ENCODE results near the gene HTR6. TPM values are rescaled to one million over a fixed set of nuclear protein-coding genes. Genes with fewer than 3 reads are reported as not detected.
A peak's percentile ranks its signal among the peaks of the same experiment; 100 is the strongest.

HTR6 gene
- total and polyA plus RNA-seq, 8 donors, result 0.09 TPM; not detected in 7

DNA sequence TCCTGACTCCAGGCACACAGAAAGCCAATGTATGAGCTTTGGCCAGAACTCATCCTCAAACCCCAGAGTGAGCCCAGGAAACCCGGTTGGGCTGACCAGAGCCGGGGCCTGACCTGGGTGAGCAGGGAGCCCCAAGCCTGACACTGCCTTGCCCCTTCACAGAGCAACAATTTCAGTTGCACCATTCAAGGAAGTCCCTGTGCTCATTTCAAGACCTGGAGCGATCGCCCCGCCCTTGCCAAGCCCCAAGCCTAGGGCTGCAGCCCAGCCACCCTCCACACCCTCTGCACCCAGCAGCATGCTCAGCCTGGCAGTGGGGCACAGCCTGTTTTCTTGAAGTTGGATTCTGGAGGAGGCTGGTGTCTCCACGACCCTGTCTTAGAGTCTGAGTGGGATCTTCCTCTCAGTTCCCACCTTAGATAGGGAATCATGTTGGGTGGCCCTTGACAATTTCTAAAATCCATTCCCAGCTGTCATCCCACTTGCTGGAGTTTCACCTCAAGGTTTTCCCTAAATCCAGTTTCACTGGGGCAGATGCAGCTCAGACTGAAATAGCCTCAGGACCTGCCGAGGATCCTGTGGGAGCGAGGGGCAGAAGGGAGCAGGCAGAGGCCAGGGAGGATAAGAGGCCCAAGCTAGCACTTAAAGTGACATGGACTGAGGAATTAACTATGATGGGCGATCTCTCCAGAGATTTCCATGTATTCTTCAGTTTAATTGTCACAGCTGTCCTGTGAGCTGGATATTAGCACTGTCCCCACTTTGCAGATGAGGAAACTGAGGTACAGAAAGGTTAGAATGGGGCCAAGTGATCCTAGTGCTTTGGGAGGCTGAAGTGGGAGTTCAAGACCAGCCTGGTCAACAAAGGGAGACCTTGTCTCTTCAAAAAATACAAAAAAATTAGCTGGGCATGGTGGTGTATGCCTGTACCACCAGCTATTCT, 18.0 kb upstream of the HTR6 start:
- intact Hi-C loops (cut with DNase I), result loop anchor here in 1 of 2 donors (10.0 kb wide), 1 partner anchor 152 kb away; no protein-coding TSS in a partner anchor
- Histone ChIP-seq H3K27ac (peak overlapping the region in 1 of 2 donors; percentile 48), H3K27me3 (peaks cover 6 to 56% of the 10 kb centered on the region in 2 donors), H3K4me3 (peak overlapping the region; percentile 50 to 55), H3K36me3 (no peaks in the 10 kb centered on the region), H3K4me1 (peaks cover 0 to 48% of the 10 kb centered on the region in 2 donors), H3K9me3 (no peaks in the 10 kb centered on the region)
- ATAC-seq, result peak; percentile 13
- TF ChIP-seq, protein P1, sequence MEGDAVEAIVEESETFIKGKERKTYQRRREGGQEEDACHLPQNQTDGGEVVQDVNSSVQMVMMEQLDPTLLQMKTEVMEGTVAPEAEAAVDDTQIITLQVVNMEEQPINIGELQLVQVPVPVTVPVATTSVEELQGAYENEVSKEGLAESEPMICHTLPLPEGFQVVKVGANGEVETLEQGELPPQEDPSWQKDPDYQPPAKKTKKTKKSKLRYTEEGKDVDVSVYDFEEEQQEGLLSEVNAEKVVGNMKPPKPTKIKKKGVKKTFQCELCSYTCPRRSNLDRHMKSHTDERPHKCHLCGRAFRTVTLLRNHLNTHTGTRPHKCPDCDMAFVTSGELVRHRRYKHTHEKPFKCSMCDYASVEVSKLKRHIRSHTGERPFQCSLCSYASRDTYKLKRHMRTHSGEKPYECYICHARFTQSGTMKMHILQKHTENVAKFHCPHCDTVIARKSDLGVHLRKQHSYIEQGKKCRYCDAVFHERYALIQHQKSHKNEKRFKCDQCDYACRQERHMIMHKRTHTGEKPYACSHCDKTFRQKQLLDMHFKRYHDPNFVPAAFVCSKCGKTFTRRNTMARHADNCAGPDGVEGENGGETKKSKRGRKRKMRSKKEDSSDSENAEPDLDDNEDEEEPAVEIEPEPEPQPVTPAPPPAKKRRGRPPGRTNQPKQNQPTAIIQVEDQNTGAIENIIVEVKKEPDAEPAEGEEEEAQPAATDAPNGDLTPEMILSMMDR (IDR thresholded peaks at IDR 0.05), result no peak
- no peak for DNase-seq

DNA sequence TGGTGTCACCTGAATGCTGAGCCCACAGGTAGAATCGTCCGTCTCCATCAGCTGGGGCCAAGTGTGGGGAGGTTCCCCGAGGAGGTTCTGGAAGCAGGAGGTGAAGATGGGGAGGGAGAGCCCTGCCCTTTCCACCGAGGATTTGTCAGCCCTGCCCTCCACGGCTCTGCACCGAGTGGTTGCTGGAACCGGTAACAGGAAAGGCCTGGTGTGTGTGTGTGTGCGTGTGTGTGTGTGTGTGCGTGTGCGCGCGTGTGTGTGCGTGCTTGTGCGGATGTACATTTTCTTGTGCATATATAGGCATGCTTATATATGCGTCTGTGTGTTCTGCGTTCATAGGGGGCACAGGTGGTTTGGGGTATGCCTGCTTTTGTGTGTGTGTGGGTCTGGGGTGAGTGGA, 17.0 kb upstream of the HTR6 start:
- no peaks in the 10 kb centered on the region for H3K9me3 ChIP-seq
- H3K27me3 ChIP-seq, result peaks cover 6 to 46% of the 10 kb centered on the region in 2 donors
- no peak overlapping the region for H3K27ac ChIP-seq
- H3K4me3 ChIP-seq, result peak overlapping the region in 1 of 2 donors; percentile 55
- no peaks in the 10 kb centered on the region for H3K36me3 ChIP-seq
- TF ChIP-seq, protein P1 (IDR thresholded peaks at IDR 0.05), result no peak
- DNase-seq (no peak), ATAC-seq (no peak)
- peaks cover 0 to 48% of the 10 kb centered on the region in 2 donors for H3K4me1 ChIP-seq
- intact Hi-C loops (cut with DNase I), result loop anchor here in 1 of 2 donors (10.0 kb wide), 1 partner anchor 153 kb away; no protein-coding TSS in a partner anchor

DNA sequence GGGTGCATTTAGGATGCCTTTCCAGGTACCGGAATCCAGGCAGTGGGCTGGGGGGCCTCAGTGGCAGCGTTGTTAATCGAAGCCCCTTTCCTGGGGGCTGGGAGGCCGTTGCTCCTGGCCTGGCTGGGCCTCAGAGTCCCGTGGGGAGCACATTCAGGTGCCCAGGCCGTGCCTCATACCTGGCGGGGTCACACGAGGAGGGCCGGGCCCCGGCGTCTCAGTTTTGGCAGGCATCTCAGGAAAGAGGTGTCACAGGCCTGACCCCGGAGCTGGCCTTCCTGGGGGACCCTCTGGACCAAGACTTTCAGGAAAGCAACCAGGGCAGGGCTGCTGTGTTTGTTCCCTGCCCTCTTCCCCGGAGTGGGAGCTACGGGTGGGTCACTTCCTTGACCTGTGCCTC, 16.4 kb upstream of the HTR6 start:
- peaks cover 0 to 45% of the 10 kb centered on the region in 2 donors for H3K4me1 ChIP-seq
- H3K9me3 ChIP-seq, result no peaks in the 10 kb centered on the region
- no peaks in the 10 kb centered on the region for H3K36me3 ChIP-seq
- H3K27ac ChIP-seq, result peak overlapping the region in 1 of 2 donors; percentile 33
- ATAC-seq (no peak), DNase-seq (no peak)
- H3K27me3 ChIP-seq, result peaks cover 6 to 40% of the 10 kb centered on the region in 2 donors
- intact Hi-C loops (cut with DNase I), result loop anchor here in 1 of 2 donors (10.0 kb wide), 1 partner anchor 153 kb away; no protein-coding TSS in a partner anchor
- no peak overlapping the region for H3K4me3 ChIP-seq
- TF ChIP-seq, protein P1 (IDR thresholded peaks at IDR 0.05), result no peak

DNA sequence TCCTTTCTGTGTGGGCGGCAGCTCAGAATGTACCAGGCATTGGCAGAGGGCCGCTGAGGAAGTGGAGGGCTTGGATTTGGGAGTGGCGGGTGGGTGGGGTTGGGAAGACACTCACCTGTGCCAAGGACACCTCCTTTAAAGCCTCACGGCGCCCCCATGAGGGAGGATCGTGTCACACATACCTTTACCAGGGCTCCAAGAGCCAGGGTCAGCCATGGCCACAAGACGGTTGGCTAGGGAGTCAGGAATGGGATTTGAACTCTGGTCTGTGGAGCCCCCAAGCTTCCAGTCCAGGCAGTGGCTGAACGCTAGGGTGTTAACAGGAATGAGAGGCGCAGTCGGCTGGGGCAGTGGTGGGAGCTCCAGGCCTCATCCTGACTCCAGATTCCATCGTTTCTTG, 16.0 kb upstream of the HTR6 start:
- Histone ChIP-seq H3K27ac (peak overlapping the region in 1 of 2 donors; percentile 33), H3K9me3 (no peaks in the 10 kb centered on the region), H3K36me3 (no peaks in the 10 kb centered on the region), H3K27me3 (peaks cover 6 to 36% of the 10 kb centered on the region in 2 donors), H3K4me1 (peaks cover 2 to 43% of the 10 kb centered on the region in 2 donors), H3K4me3 (no peak overlapping the region)
- ATAC-seq, result no peak
- TF ChIP-seq, protein P1 (IDR thresholded peaks at IDR 0.05), result no peak
- DNase-seq, result no peak
- intact Hi-C loops (cut with DNase I), result loop anchor here in 1 of 2 donors (10.0 kb wide), 1 partner anchor 154 kb away; no protein-coding TSS in a partner anchor

Measured in left lung (tissue), 10 donors.